ENCODE measurements around the gene SPIN1. TPM values are rescaled to one million over a fixed set of nuclear protein-coding genes. Genes with fewer than 3 reads are reported as not detected.
A peak's percentile ranks its signal among the peaks of the same experiment; 100 is the strongest.

SPIN1 gene
- total RNA-seq, 2 donors from 2014 or later = 20.5 to 32.9 TPM

- H3K36me3 Mint-ChIP-seq = peaks cover 27 to 31% of the 10 kb centered on the region in 2 donors
- ATAC-seq (no peak), DNase-seq (ENCODE audit: low spot score in 2 of 2) (no peak)
- peak overlapping the region in 1 of 2 donors; percentile 41 for H3K27ac Mint-ChIP-seq
- H3K9me3 Mint-ChIP-seq = peaks cover 0 to 12% of the 10 kb centered on the region in 2 donors
Observed at GRCh38 chr9:88443480-88444113, 55.4 kb downstream of the SPIN1 start.

- no peak overlapping the region for H3K27ac Mint-ChIP-seq
- peaks cover 0 to 12% of the 10 kb centered on the region in 2 donors for H3K9me3 Mint-ChIP-seq
- H3K36me3 Mint-ChIP-seq = peaks cover 27 to 38% of the 10 kb centered on the region in 2 donors
- DNase-seq (ENCODE audit: low spot score in 2 of 2) (no peak), ATAC-seq (no peak)
Observed at GRCh38 chr9:88446728-88447127, 58.5 kb downstream of the SPIN1 start.

DNA sequence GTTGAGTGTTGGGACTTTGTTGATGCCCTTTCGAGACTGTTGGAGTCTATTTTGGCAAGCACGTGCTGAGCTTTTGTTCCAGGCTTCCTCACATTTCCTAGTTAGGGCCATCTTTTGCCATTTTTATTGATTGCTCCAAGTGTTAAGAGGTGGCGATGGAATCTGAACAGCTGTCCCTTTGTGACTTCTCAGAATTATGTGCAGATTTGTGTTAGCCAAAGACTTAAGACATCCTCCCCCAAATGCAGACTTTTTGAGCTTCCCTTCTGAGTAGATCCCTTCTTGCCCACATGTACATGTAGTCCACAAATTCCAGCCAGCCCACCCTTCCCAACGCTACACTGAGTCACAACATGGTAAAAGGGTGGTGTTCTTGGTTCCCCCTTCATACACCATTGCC, 59.2 kb downstream of the SPIN1 start:
- peaks cover 27 to 32% of the 10 kb centered on the region in 2 donors for H3K36me3 Mint-ChIP-seq
- DNase-seq (ENCODE audit: low spot score in 2 of 2) = no peak
- no peak for ATAC-seq
- peaks cover 0 to 12% of the 10 kb centered on the region in 2 donors for H3K9me3 Mint-ChIP-seq
- no peak overlapping the region for H3K27ac Mint-ChIP-seq

GRCh38 chr9:88451160-88451559, 62.9 kb downstream of the SPIN1 start:
- DNase-seq (ENCODE audit: low spot score in 2 of 2) (no peak), ATAC-seq (no peak)
- peaks cover 6 to 17% of the 10 kb centered on the region in 2 donors for H3K36me3 Mint-ChIP-seq
- no peak overlapping the region for H3K27ac Mint-ChIP-seq
- H3K9me3 Mint-ChIP-seq = peaks cover 0 to 6% of the 10 kb centered on the region in 2 donors

DNA sequence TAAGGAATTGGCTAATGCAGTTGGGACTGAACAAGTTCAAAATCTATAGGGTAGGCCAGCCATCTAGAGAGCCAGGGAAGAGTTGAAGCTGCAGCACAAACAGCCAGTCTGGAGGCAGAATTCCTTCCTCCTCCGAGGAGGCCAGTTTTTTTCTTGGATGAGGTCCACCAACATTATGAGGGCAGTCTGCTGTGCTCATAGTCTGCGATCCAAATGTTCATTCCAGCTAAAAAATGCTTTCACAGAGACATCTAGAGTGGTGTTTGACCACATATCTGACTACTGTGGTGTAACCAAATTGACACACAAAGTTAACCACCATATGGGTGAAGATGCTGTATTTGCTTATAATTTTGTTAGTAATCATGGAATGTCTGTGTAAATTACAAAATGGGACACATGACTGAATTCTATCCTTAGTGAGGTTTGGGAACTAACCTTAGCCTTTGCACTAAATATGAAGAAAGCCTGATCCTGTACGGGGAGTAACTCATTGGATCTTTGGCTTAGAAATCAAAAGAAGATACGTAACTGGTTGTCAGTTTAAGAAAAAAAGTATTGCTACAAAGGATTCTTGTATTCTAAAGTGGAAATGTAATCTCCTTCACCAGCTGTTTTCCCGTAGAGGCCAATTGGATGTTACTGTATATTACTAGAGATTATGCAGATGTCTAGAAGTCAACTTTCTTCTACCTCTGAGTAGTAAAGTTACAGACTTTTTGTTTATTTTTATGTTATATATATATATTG, 70.6 kb downstream of the SPIN1 start:
- Mint-ChIP-seq H3K27ac (no peak overlapping the region), H3K36me3 (peaks cover 0 to 6% of the 10 kb centered on the region in 2 donors), H3K9me3 (no peaks in the 10 kb centered on the region)
- DNase-seq (ENCODE audit: low spot score in 2 of 2) (no peak), ATAC-seq (no peak)

DNA sequence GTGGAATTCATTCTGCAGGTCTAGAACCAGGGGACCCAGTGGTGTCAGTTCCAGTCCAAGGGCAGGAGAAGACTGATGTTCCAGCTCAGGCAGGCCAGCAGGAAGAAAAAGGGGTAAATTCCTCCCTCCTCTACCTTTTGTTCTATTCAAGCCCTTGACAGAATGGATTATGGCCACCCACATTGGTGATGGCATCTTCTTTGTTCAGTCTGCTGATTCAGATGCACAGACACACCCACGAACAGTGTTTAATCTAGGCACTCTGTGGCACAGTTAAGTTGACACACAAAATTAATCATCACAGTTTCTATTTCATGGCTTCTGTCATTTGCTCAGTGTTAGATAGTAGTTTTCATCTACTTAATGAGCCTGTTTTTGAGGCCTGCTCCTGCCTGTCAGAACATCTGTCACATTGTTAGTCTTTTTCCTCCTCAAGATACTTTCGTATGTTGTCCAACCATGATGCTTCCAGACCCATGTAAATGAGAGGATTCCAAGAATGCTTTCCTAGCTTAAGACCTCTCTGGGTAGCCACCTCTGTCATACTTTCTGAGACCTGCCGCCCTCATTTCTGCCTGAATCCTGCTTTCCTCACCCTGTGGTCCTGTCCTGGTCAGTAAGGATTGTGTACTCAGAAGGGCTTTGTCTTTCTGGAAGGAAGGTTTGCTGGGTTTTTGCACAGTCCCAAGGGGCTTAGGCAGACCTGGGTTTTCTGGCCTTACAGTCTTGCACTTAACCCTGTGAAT, 72.5 kb downstream of the SPIN1 start:
- peaks cover 0 to 6% of the 10 kb centered on the region in 2 donors for H3K36me3 Mint-ChIP-seq

GRCh38 chr9:88462191-88462590, 73.9 kb downstream of the SPIN1 start:
- DNase-seq (ENCODE audit: low spot score in 2 of 2) (no peak), ATAC-seq (no peak)
- Mint-ChIP-seq H3K36me3 (peaks cover 0 to 5% of the 10 kb centered on the region in 2 donors), H3K9me3 (no peaks in the 10 kb centered on the region), H3K27ac (no peak overlapping the region)

More for the DNA sequence above, 72.5 kb downstream of the SPIN1 start:
- H3K9me3 Mint-ChIP-seq = no peaks in the 10 kb centered on the region
- DNase-seq (ENCODE audit: low spot score in 2 of 2) (peak in 1 of 2 donors; percentile 17), ATAC-seq (peak; percentile 92 to 98)
- peak overlapping the region; percentile 4 to 50 for H3K27ac Mint-ChIP-seq

GRCh38 chr9:88464851-88465250, 76.6 kb downstream of the SPIN1 start:
- H3K36me3 Mint-ChIP-seq = peaks cover 5 to 16% of the 10 kb centered on the region in 2 donors
- DNase-seq (ENCODE audit: low spot score in 2 of 2) = no peak
- ATAC-seq = no peak
- H3K27ac Mint-ChIP-seq = no peak overlapping the region
- H3K9me3 Mint-ChIP-seq = no peaks in the 10 kb centered on the region

DNA sequence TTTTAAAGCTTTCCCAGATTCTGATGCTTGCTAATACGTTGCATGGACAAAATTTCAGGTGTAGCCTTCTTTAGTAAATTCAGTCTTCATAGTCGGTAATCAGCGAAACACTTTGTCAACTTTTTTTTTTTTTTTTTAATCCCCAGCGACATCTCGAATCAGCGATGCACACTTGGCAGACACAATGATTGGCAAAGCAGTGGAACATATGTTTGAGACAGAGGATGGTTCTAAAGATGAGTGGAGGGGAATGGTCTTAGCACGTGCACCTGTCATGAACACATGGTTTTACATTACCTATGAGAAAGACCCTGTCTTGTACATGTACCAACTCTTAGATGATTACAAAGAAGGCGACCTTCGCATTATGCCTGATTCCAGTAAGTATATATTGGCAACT, 80.0 kb downstream of the SPIN1 start:
- ATAC-seq = no peak
- DNase-seq (ENCODE audit: low spot score in 2 of 2) = no peak
- H3K9me3 Mint-ChIP-seq = no peaks in the 10 kb centered on the region
- peaks cover 5 to 20% of the 10 kb centered on the region in 2 donors for H3K36me3 Mint-ChIP-seq
- H3K27ac Mint-ChIP-seq = no peak overlapping the region

DNA sequence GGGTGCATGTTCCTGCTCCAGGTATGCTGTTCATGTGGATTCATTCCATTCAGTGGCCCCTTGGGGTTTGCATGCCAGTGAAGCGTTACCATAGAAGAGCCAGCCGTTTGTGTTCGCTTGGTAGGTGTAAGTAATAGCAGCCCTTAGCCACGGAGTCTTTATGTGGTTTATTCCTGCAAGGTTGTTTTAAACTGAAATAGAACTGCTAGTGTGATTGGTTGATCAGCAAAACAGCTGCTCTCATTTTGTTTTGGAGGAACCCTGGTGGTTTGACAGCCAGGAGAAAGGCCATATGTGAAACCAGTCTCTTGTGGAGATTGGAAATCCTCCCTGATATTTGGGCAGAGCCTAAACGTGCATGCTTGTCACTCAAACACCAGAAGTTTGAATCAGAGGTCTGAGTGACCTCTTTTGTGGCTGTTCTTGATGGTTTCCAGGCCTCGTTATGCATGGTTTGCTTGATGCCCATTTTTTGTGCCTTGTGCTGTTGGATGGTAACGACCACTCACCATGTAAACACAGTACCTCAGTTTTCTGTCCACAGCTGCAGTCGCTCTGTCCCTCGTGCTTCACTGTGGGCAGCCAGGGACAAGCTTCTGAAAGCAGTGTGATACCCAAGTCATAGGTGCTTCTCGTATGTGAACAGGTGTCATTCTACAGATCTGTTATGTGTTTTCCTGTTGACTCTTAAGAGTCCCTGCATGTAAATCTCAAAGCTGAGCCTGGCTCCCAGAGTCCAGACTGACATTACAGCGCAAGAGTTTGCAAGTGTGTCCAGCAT, 88.4 kb downstream of the SPIN1 start:
- DNase-seq (ENCODE audit: low spot score in 2 of 2) (peak in 1 of 2 donors; percentile 26), ATAC-seq (peak; percentile 41 to 60)
- Mint-ChIP-seq H3K27ac (peak overlapping the region in 1 of 2 donors; percentile 90), H3K9me3 (no peaks in the 10 kb centered on the region), H3K36me3 (peaks cover 0 to 6% of the 10 kb centered on the region in 2 donors)

GRCh38 chr9:88477300-88477751, 89.1 kb downstream of the SPIN1 start:
- peak; percentile 90 for ATAC-seq
- peak in 1 of 2 donors; percentile 6 for DNase-seq (ENCODE audit: low spot score in 2 of 2)
- peaks cover 0 to 6% of the 10 kb centered on the region in 2 donors for H3K36me3 Mint-ChIP-seq

GRCh38 chr9:88478246-88478645, 90.0 kb downstream of the SPIN1 start:
- Mint-ChIP-seq H3K9me3 (no peaks in the 10 kb centered on the region), H3K27ac (no peak overlapping the region), H3K36me3 (peaks cover 0 to 6% of the 10 kb centered on the region in 2 donors)
- ATAC-seq = no peak
- no peak for DNase-seq (ENCODE audit: low spot score in 2 of 2)

More at GRCh38 chr9:88477300-88477751, 89.1 kb downstream of the SPIN1 start:
- Mint-ChIP-seq H3K27ac (peak overlapping the region in 1 of 2 donors; percentile 90), H3K9me3 (no peaks in the 10 kb centered on the region)

DNA sequence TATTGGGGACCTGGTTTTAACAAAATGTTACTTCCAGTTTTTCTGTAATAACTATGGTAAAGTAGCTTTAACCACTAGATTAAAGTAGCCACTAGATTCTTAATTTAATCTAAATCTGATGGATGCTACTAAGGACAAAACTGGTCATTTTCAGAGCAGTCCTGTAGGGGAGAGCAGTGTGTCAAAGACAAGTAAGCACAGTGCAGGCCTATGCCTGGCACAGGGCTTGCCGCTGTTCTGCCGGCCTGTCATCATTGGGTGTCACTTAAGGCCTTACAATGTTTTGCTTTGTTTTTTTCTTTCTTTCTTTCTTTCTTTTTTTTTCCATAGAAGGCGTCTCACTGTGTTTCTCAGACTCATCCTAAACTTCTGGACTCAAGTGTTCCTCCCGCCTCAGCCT, 93.7 kb downstream of the SPIN1 start:
- ATAC-seq = no peak
- no peak for DNase-seq (ENCODE audit: low spot score in 2 of 2)
- Mint-ChIP-seq H3K27ac (no peak overlapping the region), H3K9me3 (no peaks in the 10 kb centered on the region), H3K36me3 (no peaks in the 10 kb centered on the region)

- DNase-seq (ENCODE audit: low spot score in 2 of 2) (no peak), ATAC-seq (no peak)
- Mint-ChIP-seq H3K36me3 (no peaks in the 10 kb centered on the region), H3K27ac (no peak overlapping the region), H3K9me3 (no peaks in the 10 kb centered on the region)
Observed at GRCh38 chr9:88488166-88488565, 99.9 kb downstream of the SPIN1 start.

GRCh38 chr9:88494983-88495721, 106.9 kb downstream of the SPIN1 start:
- no peak for DNase-seq (ENCODE audit: low spot score in 2 of 2)

GRCh38 chr9:88497224-88497623, 109.0 kb downstream of the SPIN1 start:
- DNase-seq (ENCODE audit: low spot score in 2 of 2) (no peak), ATAC-seq (no peak)
- H3K36me3 Mint-ChIP-seq = no peaks in the 10 kb centered on the region
- H3K9me3 Mint-ChIP-seq = no peaks in the 10 kb centered on the region
- H3K27ac Mint-ChIP-seq = no peak overlapping the region

More at GRCh38 chr9:88494983-88495721, 106.9 kb downstream of the SPIN1 start:
- H3K36me3 Mint-ChIP-seq = no peaks in the 10 kb centered on the region
- no peak for ATAC-seq
- H3K9me3 Mint-ChIP-seq = no peaks in the 10 kb centered on the region
- no peak overlapping the region for H3K27ac Mint-ChIP-seq
